ENCODE results near the gene PPP4C.
"Not testable (repeated sequence)": the region's sequence is repeated elsewhere in the genome, so short reads cannot be mapped to it uniquely, and the experiment has no call there.

The PPP4C gene

DNA sequence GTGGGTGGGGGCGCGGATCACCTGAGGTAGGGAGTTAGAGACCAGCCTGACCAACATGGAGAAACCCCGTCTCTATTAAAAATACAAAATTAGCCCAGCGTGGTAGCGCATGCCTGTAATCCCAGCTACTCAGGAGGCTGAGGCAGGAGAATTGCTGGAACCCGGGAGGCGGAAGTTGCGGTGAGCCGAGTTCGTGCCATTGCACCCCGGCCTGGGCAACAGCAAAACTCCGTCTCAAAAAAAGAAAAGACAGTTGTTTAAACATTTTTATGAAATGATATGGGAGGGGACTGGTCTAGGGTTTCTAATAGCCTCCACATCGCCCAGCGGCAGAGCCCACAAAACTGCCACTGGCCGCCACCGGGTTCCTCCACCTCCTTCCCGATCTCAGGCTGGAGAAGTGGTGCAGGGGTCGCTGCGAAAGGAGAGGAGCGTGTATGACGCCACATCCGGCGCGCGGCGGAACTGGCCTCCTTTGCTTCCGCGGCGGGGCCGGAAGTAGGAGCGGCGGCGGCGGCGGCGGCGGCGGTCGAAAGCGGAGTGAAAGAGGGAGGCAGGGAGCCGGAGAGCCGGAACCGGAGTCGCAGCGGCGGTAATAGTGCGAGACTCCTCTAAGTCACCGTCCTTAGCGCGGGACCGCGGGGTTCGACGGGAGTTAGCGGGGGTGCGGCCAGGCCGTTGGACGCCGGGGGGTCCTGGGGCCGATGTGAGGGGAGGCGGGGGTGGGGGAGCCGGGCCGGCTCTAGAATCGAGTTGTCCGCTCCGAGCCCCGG lies at the start of gene PPP4C:
PPP4C (plus strand) TSS at position 492 of the 773 bp plus-strand sequence. CDS start 384 bp downstream, outside the sequence.
- no peaks in the 10 kb centered on the region for H3K9me3 Mint-ChIP-seq
- DNase-seq, result peak; percentile 89 to 90
- peak within 1 kb of the TSS; percentile 92 to 96 for H3K27ac Mint-ChIP-seq
- ATAC-seq, result peak; percentile 95
- H3K27me3 Mint-ChIP-seq, result no peaks in the 10 kb centered on the region
- H3K4me3 Mint-ChIP-seq, result peak within 1 kb of the TSS; percentile 84 to 93
- H3K4me1 Mint-ChIP-seq, result peaks cover 52% of the 10 kb centered on the region

- peaks cover 14% of the 10 kb centered on the region for H3K4me1 Mint-ChIP-seq
- DNase-seq (no peak), ATAC-seq (no peak)
- H3K27me3 Mint-ChIP-seq, result peaks cover 58% of the 10 kb centered on the region
- no peaks in the 10 kb centered on the region for H3K9me3 Mint-ChIP-seq
- no peak overlapping the region for H3K4me3 Mint-ChIP-seq
- no peak overlapping the region for H3K27ac Mint-ChIP-seq
These were observed 49.3 kb upstream of the PPP4C start for GRCh38 chr16:30026449-30026848.

- Mint-ChIP-seq H3K27ac (no peak overlapping the region), H3K27me3 (peaks cover 70% of the 10 kb centered on the region), H3K4me3 (no peak overlapping the region), H3K4me1 (peaks cover 23% of the 10 kb centered on the region), H3K9me3 (no peaks in the 10 kb centered on the region)
- ATAC-seq, result no peak
- DNase-seq, result no peak
These were observed 48.0 kb upstream of the PPP4C start for GRCh38 chr16:30027588-30028437.

- H3K9me3 Mint-ChIP-seq, result no peaks in the 10 kb centered on the region
- H3K27ac Mint-ChIP-seq, result no peak overlapping the region
- H3K4me1 Mint-ChIP-seq, result peaks cover 23% of the 10 kb centered on the region
- H3K27me3 Mint-ChIP-seq, result peaks cover 74% of the 10 kb centered on the region
- DNase-seq (no peak), ATAC-seq (no peak)
- H3K4me3 Mint-ChIP-seq, result no peak overlapping the region
These were observed 47.2 kb upstream of the PPP4C start for GRCh38 chr16:30028438-30029076.

GRCh38 chr16:30030011-30030685 lies 45.6 kb upstream of the PPP4C start:
- H3K4me1 Mint-ChIP-seq, result peaks cover 26% of the 10 kb centered on the region
- DNase-seq, result no peak
- H3K9me3 Mint-ChIP-seq, result no peaks in the 10 kb centered on the region
- no peak overlapping the region for H3K27ac Mint-ChIP-seq
- peaks cover 85% of the 10 kb centered on the region for H3K27me3 Mint-ChIP-seq
- H3K4me3 Mint-ChIP-seq, result peak overlapping the region; percentile 19 to 69
- ATAC-seq, result no peak

DNA sequence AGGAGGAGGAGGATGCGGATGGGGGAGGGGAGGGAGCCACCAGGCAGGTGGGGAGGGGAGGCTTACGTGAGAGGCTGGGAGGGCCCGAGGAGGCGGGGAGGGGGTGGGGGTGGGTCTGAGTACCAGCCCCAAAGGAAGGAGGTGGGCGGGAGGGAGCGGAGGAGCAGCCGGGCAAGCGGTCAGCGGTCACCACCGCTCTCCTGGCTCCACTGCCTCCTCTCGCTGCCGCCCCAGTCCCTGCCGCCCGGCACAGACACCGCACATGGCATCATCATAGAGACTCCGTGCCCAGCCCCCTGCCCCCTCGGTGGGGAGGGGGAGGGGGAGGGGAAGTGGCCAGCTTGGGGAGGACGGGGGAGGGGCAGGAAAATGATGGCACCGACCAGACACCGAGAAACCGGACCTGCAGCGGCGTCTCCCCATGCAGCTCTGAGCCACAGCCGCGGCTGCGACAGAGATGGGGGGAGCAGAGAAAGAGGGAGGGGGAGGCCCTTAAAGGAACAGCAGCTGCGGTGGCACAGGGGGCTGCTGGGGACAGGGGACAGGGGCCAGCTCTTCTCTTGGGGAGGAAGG lies 44.9 kb upstream of the PPP4C start, which contains the start of gene TLCD3B:
TLCD3B (minus strand) TSS at position 431 of the 573 bp plus-strand sequence. CDS start 744 bp downstream, outside the sequence.
- DNase-seq (no peak), ATAC-seq (peak; percentile 40)
- H3K9me3 Mint-ChIP-seq, result no peaks in the 10 kb centered on the region
- no peak within 1 kb of the TSS for H3K27ac Mint-ChIP-seq
- peak within 1 kb of the TSS; percentile 32 to 69 for H3K4me3 Mint-ChIP-seq
- H3K4me1 Mint-ChIP-seq, result peaks cover 31% of the 10 kb centered on the region
- H3K27me3 Mint-ChIP-seq, result peaks cover 93% of the 10 kb centered on the region

DNA sequence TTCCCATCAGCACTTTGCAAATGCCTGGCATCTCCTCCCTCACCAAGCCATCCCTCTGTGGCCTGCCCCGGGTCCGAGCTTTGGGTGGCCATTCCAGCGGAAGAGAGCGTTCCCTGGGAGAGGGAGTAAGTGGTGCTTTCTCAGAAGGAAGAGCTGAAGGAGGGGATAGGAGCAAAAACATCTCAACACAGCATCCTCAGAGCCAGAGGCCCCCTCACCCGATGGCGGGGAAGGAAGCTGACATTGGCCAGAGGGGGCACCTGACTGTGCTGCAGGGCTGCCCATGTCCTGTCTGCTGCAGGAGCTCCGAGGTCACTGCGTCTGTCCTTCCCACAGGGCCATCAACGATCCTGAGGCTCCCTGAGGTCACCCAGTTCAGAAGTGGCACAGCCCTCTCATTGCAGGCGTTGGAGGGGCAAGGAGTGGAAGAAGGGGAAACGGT lies 44.3 kb upstream of the PPP4C start:
- Mint-ChIP-seq H3K4me3 (no peak overlapping the region), H3K4me1 (peaks cover 31% of the 10 kb centered on the region), H3K9me3 (no peaks in the 10 kb centered on the region), H3K27me3 (peaks cover 91% of the 10 kb centered on the region), H3K27ac (no peak overlapping the region)
- DNase-seq (no peak), ATAC-seq (no peak)

- H3K4me3 Mint-ChIP-seq, result peak overlapping the region in 1 of 2 donors; percentile 50
- H3K9me3 Mint-ChIP-seq, result no peaks in the 10 kb centered on the region
- peak; percentile 68 to 71 for DNase-seq
- H3K4me1 Mint-ChIP-seq, result peaks cover 31% of the 10 kb centered on the region
- ATAC-seq, result peak; percentile 67
- peaks cover 83% of the 10 kb centered on the region for H3K27me3 Mint-ChIP-seq
- H3K27ac Mint-ChIP-seq, result no peak overlapping the region
These were observed 43.5 kb upstream of the PPP4C start for GRCh38 chr16:30032083-30032819.

- Mint-ChIP-seq H3K27me3 (peaks cover 73% of the 10 kb centered on the region), H3K9me3 (no peaks in the 10 kb centered on the region)
- DNase-seq, result no peak
These were observed 42.5 kb upstream of the PPP4C start for GRCh38 chr16:30033270-30033669.

DNA sequence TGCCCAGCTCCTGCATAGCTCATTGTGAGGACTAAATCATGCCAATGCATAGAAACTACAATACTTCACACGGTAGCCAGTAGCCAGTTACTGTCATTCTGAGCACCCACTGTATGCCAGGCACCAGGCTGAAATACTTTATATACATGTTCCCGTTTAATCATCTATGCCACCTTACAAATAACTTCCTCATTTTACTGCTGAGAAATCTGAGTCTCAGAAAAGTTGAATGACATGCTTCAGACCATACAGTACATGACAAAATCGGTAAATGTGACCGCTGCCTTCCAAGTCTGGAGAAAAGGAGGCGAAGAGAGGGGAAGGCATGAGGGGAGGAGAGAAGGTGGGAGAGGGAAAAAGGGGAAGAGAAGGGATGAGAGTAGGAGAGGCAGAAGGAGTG lies 35.6 kb upstream of the PPP4C start:
- peaks cover 5% of the 10 kb centered on the region for H3K4me1 Mint-ChIP-seq
- DNase-seq (no peak), ATAC-seq (no peak)
- H3K4me3 Mint-ChIP-seq, result no peak overlapping the region
- H3K9me3 Mint-ChIP-seq, result no peaks in the 10 kb centered on the region
- no peak overlapping the region for H3K27ac Mint-ChIP-seq
- H3K27me3 Mint-ChIP-seq, result peaks cover 8% of the 10 kb centered on the region

More at GRCh38 chr16:30033270-30033669, 42.5 kb upstream of the PPP4C start:
- peaks cover 31% of the 10 kb centered on the region for H3K4me1 Mint-ChIP-seq
- ATAC-seq, result no peak
- H3K4me3 Mint-ChIP-seq, result no peak overlapping the region
- H3K27ac Mint-ChIP-seq, result no peak overlapping the region

GRCh38 chr16:30040690-30041089 lies 35.1 kb upstream of the PPP4C start:
- not testable (repeated sequence) for ATAC-seq, H3K4me1 Mint-ChIP-seq, H3K4me3 Mint-ChIP-seq, H3K27ac Mint-ChIP-seq, H3K9me3 Mint-ChIP-seq, DNase-seq, H3K27me3 Mint-ChIP-seq

DNA sequence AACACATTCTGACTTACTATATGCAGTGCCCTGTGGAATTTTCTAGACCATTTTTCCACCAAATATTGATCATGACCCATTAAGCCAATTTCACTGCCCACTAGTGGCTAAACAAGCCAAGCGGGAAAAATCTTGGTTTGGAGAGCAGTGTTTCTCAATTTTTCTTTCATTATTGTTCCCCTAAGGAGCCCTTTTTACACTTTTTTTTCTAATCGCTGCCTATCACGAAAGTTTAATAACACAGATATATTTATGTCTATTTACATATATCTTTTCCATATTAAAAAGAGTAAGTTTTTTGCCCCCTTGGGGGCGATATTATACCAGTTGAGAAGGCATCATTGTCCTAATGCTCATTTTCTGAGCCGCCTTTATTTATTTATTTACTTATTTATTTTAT lies 34.0 kb upstream of the PPP4C start:
- H3K27ac Mint-ChIP-seq, result no peak overlapping the region
- no peak for ATAC-seq
- no peaks in the 10 kb centered on the region for H3K27me3 Mint-ChIP-seq
- H3K4me3 Mint-ChIP-seq, result no peak overlapping the region
- DNase-seq, result no peak
- H3K9me3 Mint-ChIP-seq, result no peaks in the 10 kb centered on the region
- H3K4me1 Mint-ChIP-seq, result no peaks in the 10 kb centered on the region

GRCh38 chr16:30046178-30046577 lies 29.6 kb upstream of the PPP4C start:
- H3K9me3 Mint-ChIP-seq, result no peaks in the 10 kb centered on the region
- no peaks in the 10 kb centered on the region for H3K27me3 Mint-ChIP-seq
- H3K27ac Mint-ChIP-seq, result no peak overlapping the region
- DNase-seq, result no peak
- H3K4me3 Mint-ChIP-seq, result no peak overlapping the region
- H3K4me1 Mint-ChIP-seq, result peaks cover 6% of the 10 kb centered on the region
- peak; percentile 28 for ATAC-seq

DNA sequence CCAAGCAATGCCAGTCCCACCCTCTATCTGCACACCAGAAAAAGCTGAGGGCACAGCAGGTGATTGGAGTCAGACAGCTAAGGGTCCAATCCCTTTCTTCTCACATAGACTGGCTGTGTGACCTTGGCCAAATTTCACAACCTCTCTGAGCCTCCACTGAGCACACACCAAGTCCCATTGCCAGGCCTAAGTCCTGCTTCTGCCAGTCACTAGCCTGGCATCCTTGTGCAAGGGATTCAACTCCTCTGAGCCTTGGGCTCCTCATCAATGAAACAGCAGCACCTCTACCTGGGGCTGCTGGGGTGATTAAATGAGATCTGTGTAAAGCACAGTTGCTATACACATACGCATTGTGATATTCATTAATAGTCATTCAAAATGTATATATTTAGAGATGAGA lies 29.2 kb upstream of the PPP4C start:
- Mint-ChIP-seq H3K4me1 (peaks cover 9% of the 10 kb centered on the region), H3K9me3 (no peaks in the 10 kb centered on the region), H3K4me3 (no peak overlapping the region), H3K27me3 (no peaks in the 10 kb centered on the region), H3K27ac (no peak overlapping the region)
- ATAC-seq (no peak), DNase-seq (no peak)

Data from stimulated activated naive CD8-positive, alpha-beta T cell treated with anti-CD3 and anti-CD28 coated beads, Interleukin-15, amount 100 ng/mL, for 72 hours (primary cell).